ENCODE results near the gene ZHX3.
A peak's percentile ranks its signal among the peaks of the same experiment; 100 is the strongest.
"Not testable (repeated sequence)": the region's sequence is repeated elsewhere in the genome, so short reads cannot be mapped to it uniquely, and the experiment has no call there.

The ZHX3 gene

GRCh38 chr20:41329435-41330342, 12.2 kb upstream of the ZHX3 start:
- peak; percentile 99 for DNase-seq

DNA sequence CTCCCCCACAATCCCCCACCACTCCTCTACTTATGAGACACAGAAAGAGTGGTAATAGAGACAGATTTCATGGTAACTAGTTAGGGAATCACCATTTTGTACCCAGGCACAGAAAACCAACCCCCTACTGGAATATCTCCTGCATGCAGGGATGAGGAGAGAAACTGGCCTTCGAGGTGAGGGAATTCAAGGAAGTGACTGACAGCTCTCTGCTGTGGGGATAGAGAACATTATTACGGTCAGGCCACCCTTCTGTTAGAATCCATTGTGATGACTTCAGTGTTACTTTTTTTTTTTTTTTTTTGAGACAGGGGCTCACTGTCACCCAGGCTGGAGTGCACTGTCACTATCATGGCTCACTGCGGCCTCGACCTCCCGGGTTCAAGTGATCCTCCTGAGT, 9.6 kb upstream of the ZHX3 start:
- DNase-seq = no peak

DNA sequence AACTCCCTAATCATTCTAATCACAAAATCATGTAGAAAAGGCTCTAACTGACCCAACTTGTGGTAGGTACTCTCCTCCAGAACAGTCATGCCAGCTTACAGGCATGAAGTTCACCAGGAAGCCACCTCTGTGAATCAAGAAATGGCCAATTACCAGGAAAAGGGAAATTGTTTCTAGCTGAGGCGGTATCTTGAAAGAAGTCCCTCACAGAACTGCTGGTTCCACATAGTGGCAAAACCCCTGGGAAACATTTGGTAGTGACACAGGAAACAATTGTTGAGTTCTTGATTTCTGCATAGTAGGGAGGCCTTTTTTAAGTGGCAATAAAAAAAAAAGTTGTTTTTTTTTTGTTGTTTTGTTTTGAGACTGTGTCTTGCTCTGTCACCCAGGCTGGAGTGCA, 3.4 kb upstream of the ZHX3 start:
- no peak for DNase-seq

- no peak for DNase-seq
Measured at GRCh38 chr20:41320441-41320840, 2.9 kb upstream of the ZHX3 start.

GRCh38 chr20:41318271-41318649, 729 bp upstream of the ZHX3 start:
- no peak for DNase-seq

DNA sequence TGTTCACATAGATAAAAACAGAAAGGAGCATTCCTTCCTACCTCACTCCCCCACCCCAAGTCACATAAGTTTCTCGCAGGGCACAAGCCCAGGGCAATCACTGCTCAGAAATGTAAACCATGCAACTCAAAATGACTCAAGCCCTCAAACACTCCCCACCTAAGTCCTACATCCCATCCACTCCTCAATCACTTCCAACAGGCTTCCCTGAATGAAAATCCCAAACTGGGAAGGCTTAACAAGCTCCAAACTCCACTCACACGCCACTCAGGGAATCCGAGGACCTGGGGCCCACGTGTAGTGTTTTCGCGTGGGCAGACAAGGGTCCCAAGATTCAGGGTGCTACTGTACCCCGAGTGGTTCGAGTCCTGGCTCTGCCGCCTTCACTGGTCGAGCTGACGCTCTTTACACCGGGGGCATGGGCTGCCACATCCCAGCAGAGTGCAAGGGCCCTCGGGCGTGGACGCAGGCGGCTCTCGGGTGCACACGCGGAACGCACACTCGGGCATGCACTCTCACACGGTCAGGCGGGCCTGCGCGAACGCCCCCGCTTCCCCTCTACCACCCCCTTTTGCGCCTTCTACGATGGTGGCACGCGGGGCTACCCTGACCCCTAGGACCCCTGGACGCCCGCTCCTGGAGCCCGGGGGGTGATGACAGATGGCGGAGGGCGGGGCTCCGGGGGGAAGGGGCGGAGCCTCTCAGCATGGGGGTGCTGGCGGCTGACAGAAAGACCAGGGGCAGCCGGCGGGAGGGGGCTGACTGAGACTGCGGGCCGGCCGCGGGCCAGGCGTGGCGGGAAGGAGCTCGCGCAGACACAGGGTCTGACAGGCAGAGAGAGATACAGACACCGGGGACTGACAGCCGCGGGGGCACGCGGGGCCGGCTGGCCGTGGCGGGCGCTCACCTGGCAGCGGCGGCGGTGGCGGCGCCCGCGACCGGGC, 657 bp downstream of the ZHX3 start:
- peak; percentile 92 for DNase-seq

- no peak for DNase-seq
Measured at GRCh38 chr20:41316051-41316450, 1.5 kb downstream of the ZHX3 start.

- DNase-seq = no peak
Measured at GRCh38 chr20:41314386-41314785, 3.1 kb downstream of the ZHX3 start.

GRCh38 chr20:41312009-41312408, 5.5 kb downstream of the ZHX3 start:
- not testable (repeated sequence) for DNase-seq

DNA sequence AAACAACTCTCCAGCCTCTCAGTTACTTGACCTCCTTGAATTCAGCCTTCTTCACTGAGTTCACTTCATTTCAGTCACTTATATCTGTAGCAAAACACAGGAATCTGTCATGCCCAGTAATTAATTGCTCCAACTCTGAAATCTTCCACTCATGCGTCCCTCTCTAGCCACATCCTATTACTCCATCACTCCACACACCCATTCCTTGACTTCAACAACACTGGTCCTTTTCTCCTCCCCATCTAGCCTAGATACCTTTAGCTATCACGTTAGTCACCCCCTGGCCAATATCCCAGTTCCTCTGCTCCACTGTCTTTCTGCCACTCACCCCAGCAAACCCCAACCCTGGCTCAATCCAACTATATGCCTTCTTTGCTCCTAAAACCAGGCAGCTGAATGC, 7.7 kb downstream of the ZHX3 start:
- DNase-seq = peak; percentile 74

- DNase-seq = peak; percentile 35
Measured at GRCh38 chr20:41308726-41309413, 8.7 kb downstream of the ZHX3 start.

- peak; percentile 70 for DNase-seq
Measured at GRCh38 chr20:41308290-41308711, 9.2 kb downstream of the ZHX3 start.

- DNase-seq = no peak
Measured at GRCh38 chr20:41307021-41307420, 10.5 kb downstream of the ZHX3 start.

DNA sequence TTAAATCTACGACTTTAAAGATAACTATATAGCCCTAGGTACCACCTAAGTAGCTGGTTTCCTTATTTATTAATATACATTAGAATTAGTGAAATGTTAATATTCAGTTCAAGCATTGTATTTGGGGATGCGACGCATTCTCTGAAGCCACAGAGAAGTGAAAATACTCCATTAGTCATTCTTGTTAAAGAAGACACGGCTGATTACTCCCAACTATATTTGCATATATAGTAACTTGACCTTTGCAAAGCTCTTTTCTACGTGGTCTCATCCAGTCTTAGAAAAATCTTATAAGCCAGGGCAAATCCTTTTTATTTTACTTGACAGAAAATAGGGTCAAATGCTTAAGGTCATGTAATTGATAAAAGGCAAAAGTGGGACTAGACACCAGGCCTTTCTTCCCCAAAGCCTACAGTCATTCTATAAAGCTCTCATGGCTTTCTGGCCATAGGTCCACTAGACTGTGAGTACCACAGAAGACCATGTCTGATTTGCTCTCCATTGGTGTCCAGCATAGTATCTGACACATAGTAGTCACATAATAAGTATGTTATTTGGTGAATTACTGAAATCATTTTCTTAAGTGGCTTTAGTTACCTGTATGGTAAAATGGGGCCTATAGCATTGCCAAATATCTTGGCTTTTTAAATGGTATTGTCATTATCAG, 11.3 kb downstream of the ZHX3 start:
- no peak for DNase-seq

DNA sequence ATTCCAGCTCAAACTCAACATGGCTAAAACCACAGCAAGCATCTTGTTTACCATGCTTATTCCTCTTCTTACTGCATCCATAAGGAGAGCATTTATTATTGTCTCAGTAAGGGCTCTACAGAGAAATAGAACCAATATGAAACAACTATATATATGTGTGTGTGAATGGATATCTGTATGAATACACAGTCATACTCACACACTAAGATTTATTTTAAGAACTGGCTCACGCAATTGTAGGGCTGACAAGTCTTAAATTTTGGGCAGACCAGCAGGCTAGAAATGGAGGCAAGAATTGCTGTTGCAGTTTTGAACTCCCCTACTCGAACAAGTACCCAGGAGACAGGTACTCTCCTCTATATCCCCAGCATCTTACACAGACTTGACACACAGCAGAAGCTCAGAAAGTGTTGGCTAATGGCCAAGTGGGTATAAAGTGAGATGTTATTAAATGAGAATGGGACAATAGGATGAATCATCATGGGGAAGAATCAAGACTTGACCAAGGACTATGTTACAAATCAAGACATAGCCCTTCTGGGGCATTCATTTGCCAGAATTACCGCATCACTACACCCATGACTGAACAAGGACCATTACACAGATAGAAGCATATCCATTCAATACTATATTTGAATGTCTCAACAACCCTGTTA, 13.0 kb downstream of the ZHX3 start:
- no peak for DNase-seq

DNA sequence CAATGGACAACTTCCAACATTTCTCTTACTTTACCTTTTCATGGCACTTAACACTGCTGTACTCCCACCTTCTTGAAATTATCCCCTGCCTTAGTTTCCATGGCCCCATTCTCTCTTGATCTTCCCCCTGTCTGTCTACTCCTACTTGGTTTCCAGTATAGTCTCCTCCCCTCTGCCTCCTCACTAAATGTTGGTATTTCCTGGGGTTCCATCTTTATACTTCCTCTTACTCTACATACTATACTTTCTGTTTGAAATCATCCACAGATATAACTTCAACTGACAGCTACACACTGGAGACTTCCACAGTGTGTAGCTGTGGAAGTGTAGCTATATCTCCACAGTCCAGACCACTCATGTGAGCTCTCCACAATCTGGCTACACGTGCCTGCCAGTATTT, 13.5 kb downstream of the ZHX3 start:
- DNase-seq = no peak

DNA sequence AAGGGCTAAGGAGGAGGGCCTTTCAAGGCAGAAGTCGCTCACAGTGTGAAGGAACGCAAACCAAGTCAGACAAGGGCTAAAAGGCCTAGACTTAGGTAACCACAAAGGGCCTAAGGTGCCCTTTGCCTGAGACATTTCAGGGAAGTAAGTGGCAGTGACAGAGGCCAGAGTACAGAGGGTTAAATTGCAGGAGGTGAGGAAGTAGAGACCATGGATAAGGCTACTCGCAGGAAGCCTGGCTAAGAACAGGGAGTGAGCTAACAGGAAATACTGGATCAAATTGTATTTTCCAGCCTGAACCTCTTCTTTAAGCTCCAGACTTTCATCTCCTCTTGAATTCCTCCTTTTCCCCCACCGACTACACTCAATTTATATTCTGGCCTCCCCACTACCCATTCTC, 16.6 kb downstream of the ZHX3 start:
- no peak for DNase-seq

- DNase-seq = no peak
Measured at GRCh38 chr20:41300383-41300782, 17.1 kb downstream of the ZHX3 start.

- DNase-seq = peak; percentile 42
Measured at GRCh38 chr20:41299899-41300298, 17.6 kb downstream of the ZHX3 start.

DNA sequence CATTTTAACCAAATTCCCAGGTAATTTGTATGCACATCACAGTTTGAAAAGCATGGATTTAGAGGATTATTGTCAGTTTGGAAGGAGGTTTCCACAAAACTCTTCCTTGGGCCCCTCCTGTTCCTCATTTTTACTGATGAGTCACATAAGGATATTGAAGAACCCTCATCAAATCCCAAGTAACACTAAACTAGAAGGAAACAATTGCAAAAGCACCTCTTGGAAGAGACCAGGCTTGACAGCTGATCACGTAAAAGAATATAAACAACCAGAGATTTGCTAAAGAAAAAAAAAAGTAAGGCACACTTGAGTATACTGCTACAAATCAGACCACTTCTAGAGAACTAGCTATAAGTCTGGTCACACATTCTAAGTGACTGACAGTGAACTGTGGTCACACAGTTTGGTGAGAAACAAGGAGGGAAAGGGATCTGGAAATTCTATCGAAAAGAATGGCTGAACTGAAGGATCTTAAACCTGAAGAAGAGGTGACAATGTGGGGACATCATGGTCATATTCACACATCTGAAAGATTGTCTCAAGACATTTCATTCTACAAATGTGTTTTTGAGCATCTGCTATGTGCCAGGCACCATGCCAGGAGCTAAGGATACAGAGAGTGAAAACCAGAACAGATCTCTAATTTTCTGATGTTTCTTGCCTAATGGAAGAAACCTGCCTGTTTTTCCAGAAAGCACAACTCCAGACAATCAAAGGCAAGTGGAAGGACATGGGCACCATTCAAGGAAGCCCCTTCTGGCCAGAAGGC, 24.1 kb downstream of the ZHX3 start:
- DNase-seq = peak; percentile 50

GRCh38 chr20:41290804-41291389, 26.6 kb downstream of the ZHX3 start:
- no peak for DNase-seq

Measured in fibroblast of skin of right quadriceps (primary cell).